Brain microvascular endothelial cell (primary cell): ENCODE results near the gene HINT1.
A peak's percentile ranks its signal among the peaks of the same experiment; 100 is the strongest.

Experiments used
- DNase-seq: peaks from one replicate; pipeline ENCODE4 v3.0.0-alpha.2; 2020
- H3K27ac ChIP-seq: fragments of 250-450 bp; sonication (Bioruptor Pico); 2 replicates; pipeline ENCODE4 v1.5.1; 2020; ENCODE audit warnings: mild to moderate bottlenecking, moderate library complexity
- H3K27me3 ChIP-seq: fragments of 250-450 bp; sonication (Bioruptor Pico); replicated peaks from 2 replicates; pipeline ENCODE4 v1.5.1; 2020; ENCODE audit warnings: mild to moderate bottlenecking
- H3K36me3 ChIP-seq: fragments of 250-450 bp; sonication (Bioruptor Pico); replicated peaks from 2 replicates; pipeline ENCODE4 v1.5.1; 2020; ENCODE audit warnings: mild to moderate bottlenecking
- H3K4me3 ChIP-seq: 2 replicates; pipeline ENCODE4 v1.5.1; 2011; ENCODE audit warnings: low read depth, mild to moderate bottlenecking, control low read depth, low read length, moderate library complexity
- in situ Hi-C: cut with HindIII; loops from 2 replicates; pipeline ENCODE4 v1.10.0; 2017; ENCODE audit warnings: low sequenced_read_pairs, low pct_ligation_motif_present
- TF ChIP-seq, protein P1 (sequence below): IDR thresholded peaks from 2 replicates; pipeline ENCODE4 v1.5.1; 2011; ENCODE audit warnings: low read depth, mild to moderate bottlenecking, moderate library complexity, low read length, control low read depth, inconsistent platforms; ENCODE audit errors: missing control alignments

Gene HINT1

DNA sequence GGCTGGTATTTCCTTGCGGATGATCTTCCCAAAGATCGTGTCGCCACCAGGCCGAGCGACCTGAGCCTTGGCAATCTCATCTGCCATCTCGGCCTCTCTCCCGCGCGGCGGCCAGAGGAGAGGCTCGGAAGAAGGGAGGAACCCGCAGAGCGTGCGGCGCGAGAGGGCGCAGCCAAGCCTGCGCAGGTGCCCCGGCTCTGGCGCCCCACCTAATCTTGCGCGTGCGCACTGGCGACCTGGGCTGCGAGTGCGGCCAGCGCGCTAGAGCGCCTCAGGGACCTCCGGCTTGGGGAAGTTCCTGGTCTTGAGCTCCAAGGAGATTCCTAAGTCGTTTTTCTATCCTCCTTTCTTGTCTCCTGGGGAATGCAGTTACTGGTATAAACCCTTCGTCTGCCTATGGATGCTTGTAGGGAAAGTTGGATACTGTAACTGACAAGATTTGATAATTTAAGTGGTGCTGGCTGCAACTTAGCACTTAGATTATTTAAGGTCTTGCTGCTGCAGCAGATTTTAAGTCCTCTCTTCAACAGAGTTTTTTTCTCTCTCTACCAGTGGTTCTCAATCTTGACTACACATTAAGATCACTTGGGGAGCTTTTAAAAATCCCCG lies at the start of gene HINT1:
HINT1 (minus strand) TSS at position 138 of the 609 bp plus-strand sequence; CDS start at position 87, 51 bp downstream.
- peak within 1 kb of the TSS; percentile 75 for H3K27ac ChIP-seq
- H3K36me3 ChIP-seq: peaks cover 14% of the 10 kb centered on the region
- DNase-seq: peak; percentile 70
- no peaks in the 10 kb centered on the region for H3K27me3 ChIP-seq
- in situ Hi-C loops: no loop called here
- TF ChIP-seq, protein P1, sequence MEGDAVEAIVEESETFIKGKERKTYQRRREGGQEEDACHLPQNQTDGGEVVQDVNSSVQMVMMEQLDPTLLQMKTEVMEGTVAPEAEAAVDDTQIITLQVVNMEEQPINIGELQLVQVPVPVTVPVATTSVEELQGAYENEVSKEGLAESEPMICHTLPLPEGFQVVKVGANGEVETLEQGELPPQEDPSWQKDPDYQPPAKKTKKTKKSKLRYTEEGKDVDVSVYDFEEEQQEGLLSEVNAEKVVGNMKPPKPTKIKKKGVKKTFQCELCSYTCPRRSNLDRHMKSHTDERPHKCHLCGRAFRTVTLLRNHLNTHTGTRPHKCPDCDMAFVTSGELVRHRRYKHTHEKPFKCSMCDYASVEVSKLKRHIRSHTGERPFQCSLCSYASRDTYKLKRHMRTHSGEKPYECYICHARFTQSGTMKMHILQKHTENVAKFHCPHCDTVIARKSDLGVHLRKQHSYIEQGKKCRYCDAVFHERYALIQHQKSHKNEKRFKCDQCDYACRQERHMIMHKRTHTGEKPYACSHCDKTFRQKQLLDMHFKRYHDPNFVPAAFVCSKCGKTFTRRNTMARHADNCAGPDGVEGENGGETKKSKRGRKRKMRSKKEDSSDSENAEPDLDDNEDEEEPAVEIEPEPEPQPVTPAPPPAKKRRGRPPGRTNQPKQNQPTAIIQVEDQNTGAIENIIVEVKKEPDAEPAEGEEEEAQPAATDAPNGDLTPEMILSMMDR: peak; percentile 29
- H3K4me3 ChIP-seq: peak within 1 kb of the TSS; percentile 96

- Histone ChIP-seq H3K27me3 (no peaks in the 10 kb centered on the region), H3K4me3 (no peak overlapping the region), H3K27ac (no peak overlapping the region), H3K36me3 (no peaks in the 10 kb centered on the region)
- TF ChIP-seq, protein P1: no peak
- in situ Hi-C loops: no loop called here
- DNase-seq: no peak
Observed at GRCh38 chr5:131214609-131215227, 49.7 kb upstream of the HINT1 start.

DNA sequence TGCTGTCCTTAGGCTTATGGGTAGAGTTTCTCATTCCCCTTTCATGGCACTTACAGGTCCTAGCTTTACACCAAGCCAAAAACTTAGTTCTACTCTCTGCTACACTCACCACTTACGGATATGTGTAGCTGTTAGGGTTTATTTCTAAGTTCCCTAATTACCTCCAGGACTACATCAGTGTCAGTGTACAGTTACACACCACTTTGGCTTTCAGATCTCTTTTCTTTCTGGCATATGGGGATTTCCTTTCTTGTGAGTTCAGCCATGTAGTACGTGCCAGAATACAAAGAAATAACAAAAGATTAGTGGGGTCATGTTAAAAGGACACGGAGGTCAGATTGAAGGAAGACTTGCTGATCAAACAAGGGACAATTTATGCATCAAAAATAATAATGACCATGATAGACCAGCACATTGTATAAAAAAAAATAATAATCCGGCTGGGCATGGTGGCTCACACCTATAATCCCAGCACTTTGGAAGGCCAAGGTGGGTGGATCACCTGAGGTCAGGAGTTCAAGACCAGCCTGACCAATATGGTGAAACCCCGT lies 47.5 kb upstream of the HINT1 start:
- Histone ChIP-seq H3K27me3 (no peaks in the 10 kb centered on the region), H3K36me3 (no peaks in the 10 kb centered on the region), H3K27ac (no peak overlapping the region), H3K4me3 (no peak overlapping the region)
- TF ChIP-seq, protein P1: no peak
- in situ Hi-C loops: no loop called here
- DNase-seq: no peak

GRCh38 chr5:131211669-131212068 lies 46.6 kb upstream of the HINT1 start:
- TF ChIP-seq, protein P1: no peak
- H3K27ac ChIP-seq: no peak overlapping the region
- in situ Hi-C loops: no loop called here

GRCh38 chr5:131210151-131210510 lies 45.1 kb upstream of the HINT1 start:
- in situ Hi-C loops: no loop called here
- H3K4me3 ChIP-seq: no peak overlapping the region
- no peaks in the 10 kb centered on the region for H3K27me3 ChIP-seq
- H3K36me3 ChIP-seq: no peaks in the 10 kb centered on the region
- no peak for DNase-seq
- no peak overlapping the region for H3K27ac ChIP-seq
- TF ChIP-seq, protein P1: no peak

More at GRCh38 chr5:131211669-131212068, 46.6 kb upstream of the HINT1 start:
- Histone ChIP-seq H3K36me3 (no peaks in the 10 kb centered on the region), H3K4me3 (no peak overlapping the region), H3K27me3 (no peaks in the 10 kb centered on the region)
- no peak for DNase-seq
